ENCODE measurements around the gene ACVR1B.

Gene ACVR1B

GRCh38 chr12:52003016-52003550, 51.6 kb downstream of the ACVR1B start:
- DNase-seq (ENCODE audit: low spot score) = no peak
- ChIA-PET CTCF (interaction anchor here (0.6 to 4.9 kb wide), 7 partner anchors 9 to 219 kb away, joined by 3 to 75 read pairs (median 4); partner anchors contain the start of gene NR4A1), POLR2A (ENCODE audit: low non-redundant PET) (no interaction called here)
- no peak overlapping the region for H3K27ac ChIP-seq
- TF ChIP-seq CTCF (conservative IDR thresholded peaks at IDR 0.05; ENCODE audit: low read depth) = no peak

DNA sequence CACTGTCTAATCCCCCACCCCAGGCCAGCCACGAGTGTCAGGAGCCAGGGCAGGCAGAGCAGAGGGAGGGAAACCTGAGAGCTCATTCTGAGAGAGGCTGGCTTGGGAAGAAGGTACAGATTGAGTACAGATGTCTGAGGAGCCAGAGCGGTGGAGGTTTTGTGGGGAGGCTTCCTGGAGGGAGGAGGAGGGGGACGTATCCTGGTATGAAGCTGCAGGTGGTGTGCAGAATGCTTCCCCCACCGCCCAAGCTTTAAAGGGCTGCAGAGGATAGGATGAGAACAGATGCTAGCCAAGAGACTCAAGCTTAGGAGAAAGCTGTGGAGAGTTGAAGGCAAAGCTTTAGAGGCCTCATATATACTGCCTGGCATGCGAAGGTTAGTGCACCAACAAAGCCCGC, 52.1 kb downstream of the ACVR1B start:
- POLR2A ChIA-PET (ENCODE audit: low non-redundant PET) = no interaction called here

DNA sequence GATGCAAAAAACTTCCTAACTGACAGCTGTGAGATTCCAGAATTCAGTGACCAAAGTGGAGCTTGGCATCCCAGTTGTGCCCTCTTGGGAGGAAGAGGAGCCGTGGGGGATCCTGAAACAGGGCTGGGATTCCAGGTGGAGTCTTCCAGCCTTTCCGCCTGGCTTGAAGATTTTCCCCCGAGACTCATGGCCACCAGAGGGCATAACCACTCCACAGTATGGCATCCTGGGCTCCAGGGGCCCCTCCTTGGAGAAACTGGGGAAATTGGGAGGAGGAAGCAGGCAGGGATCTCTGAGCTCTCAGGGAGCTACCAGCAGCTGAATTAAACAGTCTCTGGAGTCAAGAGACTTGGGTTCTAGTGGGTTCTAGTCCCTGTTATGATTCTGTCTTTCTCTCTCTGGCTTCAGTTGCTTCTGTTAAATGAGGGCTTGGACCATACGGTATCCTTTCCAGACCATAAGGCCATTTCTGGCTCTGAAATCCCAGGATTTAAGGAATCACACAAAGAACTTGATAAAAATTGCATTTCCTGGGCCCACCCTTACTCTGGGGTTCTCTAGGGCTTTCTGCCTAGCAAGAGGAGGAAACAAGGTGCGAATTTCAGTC, 52.6 kb downstream of the ACVR1B start:
- ChIA-PET POLR2A (ENCODE audit: low non-redundant PET) (no interaction called here), CTCF (interaction anchor here (0.6 to 4.9 kb wide), 12 partner anchors 8 to 129 kb away, joined by 3 to 75 read pairs (median 4); partner anchors contain the start of gene NR4A1)
- peak; percentile 62 for DNase-seq (ENCODE audit: low spot score)
- TF ChIP-seq CTCF (conservative IDR thresholded peaks at IDR 0.05; ENCODE audit: low read depth) = peak; percentile 59
- H3K27ac ChIP-seq = no peak overlapping the region

More for the DNA sequence above, 52.1 kb downstream of the ACVR1B start:
- no peak for DNase-seq (ENCODE audit: low spot score)
- TF ChIP-seq CTCF (conservative IDR thresholded peaks at IDR 0.05; ENCODE audit: low read depth) = no peak
- no peak overlapping the region for H3K27ac ChIP-seq
- CTCF ChIA-PET = interaction anchor here (0.6 to 4.9 kb wide), 11 partner anchors 8 to 219 kb away, joined by 3 to 75 read pairs (median 3); partner anchors contain the start of gene NR4A1

- CTCF ChIA-PET = interaction anchor here (0.7 to 4.9 kb wide), 5 partner anchors 12 to 38 kb away, joined by 3 to 75 read pairs (median 5); no protein-coding TSS in a partner anchor
- no peak for DNase-seq (ENCODE audit: low spot score)
- POLR2A ChIA-PET (ENCODE audit: low non-redundant PET) = no interaction called here
- no peak overlapping the region for H3K27ac ChIP-seq
- TF ChIP-seq CTCF (conservative IDR thresholded peaks at IDR 0.05; ENCODE audit: low read depth) = no peak
Observed at GRCh38 chr12:52005218-52005902, 53.9 kb downstream of the ACVR1B start.

GRCh38 chr12:52005903-52006703, 54.6 kb downstream of the ACVR1B start:
- H3K27ac ChIP-seq = no peak overlapping the region
- ChIA-PET CTCF (interaction anchor here (0.6 to 4.9 kb wide), 5 partner anchors 13 to 110 kb away, joined by 3 to 75 read pairs (median 4); no protein-coding TSS in a partner anchor), POLR2A (ENCODE audit: low non-redundant PET) (no interaction called here)
- no peak for DNase-seq (ENCODE audit: low spot score)
- TF ChIP-seq CTCF (conservative IDR thresholded peaks at IDR 0.05; ENCODE audit: low read depth) = no peak

- no peak within 1 kb of the TSS for H3K27ac ChIP-seq
- no peak for TF ChIP-seq CTCF (conservative IDR thresholded peaks at IDR 0.05; ENCODE audit: low read depth)
- POLR2A ChIA-PET (ENCODE audit: low non-redundant PET) = no interaction called here
- CTCF ChIA-PET = interaction anchor here (0.6 to 4.9 kb wide), 8 partner anchors 13 to 109 kb away, joined by 3 to 75 read pairs (median 4); no protein-coding TSS in a partner anchor
- DNase-seq (ENCODE audit: low spot score) = no peak
Observed at GRCh38 chr12:52006726-52007157, 55.2 kb downstream of the ACVR1B start, which contains the start of gene TAMALIN. Gene TAMALIN, plus strand, starts transcription at chr12:52006946. Its CDS starts 74 bp downstream, at chr12:52007020.
